Measurements from ENCODE around the gene ACVRL1. TPM values are rescaled to one million over a fixed set of nuclear protein-coding genes. Genes with fewer than 3 reads are reported as not detected.

Gene ACVRL1
- total RNA-seq (2014; rRNA removed; shearing (Covaris generic)): 0.07 and 0.33 TPM in 2 replicates

DNA sequence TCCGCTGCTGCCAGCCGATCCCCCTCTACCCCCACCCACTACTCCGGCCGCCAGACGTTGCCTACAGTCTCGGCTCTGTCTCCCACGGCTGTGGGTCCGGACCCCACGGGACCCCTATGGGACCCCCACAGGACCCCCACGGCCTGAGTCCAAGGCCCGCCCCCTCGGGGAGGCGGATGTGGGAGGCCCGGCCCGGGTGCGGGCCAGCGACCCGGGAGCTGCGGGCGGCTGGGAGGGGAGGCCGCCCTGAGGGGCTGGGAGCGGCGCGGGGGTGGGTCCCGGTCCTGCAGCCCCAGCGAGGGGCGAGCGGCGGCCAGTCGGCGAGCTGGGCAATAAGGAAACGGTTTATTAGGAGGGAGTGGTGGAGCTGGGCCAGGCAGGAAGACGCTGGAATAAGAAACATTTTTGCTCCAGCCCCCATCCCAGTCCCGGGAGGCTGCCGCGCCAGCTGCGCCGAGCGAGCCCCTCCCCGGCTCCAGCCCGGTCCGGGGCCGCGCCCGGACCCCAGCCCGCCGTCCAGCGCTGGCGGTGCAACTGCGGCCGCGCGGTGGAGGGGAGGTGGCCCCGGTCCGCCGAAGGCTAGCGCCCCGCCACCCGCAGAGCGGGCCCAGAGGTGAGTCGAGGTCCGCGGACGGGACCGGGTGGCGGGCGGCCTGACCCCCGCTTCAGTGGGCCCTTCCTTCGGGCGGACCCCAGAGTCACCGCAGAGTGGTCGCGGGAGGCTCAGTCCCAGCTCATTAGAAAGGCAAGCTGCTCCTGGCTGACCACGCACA, at the start of gene ACVRL1:
Gene ACVRL1, plus strand, starts transcription at position 422 of the 773 bp plus-strand sequence. CDS start 4,971 bp downstream, outside the sequence.
- peak; percentile 85 for DNase-seq
- Histone ChIP-seq H3K36me3 (replicated peaks; ENCODE audit: control insufficient read depth, insufficient read depth, low read length) (no peaks in the 10 kb centered on the region), H3K4me3 (ENCODE audit: insufficient read depth, low read depth, low read length) (peak within 1 kb of the TSS; percentile 33; the same call in 1 of the 2 replicates), H3K27me3 (ENCODE audit: control insufficient read depth, insufficient read depth, low read length) (peaks cover 13% of the 10 kb centered on the region; the same call in 1 of the 2 replicates)

DNA sequence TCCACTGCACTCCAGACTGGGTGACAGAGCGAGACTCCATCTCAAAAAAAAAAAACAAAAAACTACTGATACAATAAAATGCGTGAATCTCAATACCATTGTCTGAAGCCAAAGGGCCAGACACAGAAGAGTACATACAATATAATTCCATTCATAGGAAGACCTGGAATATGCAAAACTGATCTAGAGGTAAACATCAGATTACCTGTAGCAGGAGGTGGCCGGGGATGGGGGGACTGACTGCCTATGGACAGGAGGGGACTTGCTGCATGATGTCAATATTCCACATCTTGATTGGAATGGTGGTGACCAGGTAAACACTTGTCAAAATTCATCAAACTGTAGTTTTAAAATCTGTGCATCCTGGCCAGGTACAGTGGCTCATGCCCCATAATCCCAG, 46.3 kb upstream of the ACVRL1 start:
- DNase-seq: no peak
- Histone ChIP-seq H3K4me3 (ENCODE audit: insufficient read depth, low read depth, low read length) (no peak overlapping the region), H3K36me3 (replicated peaks; ENCODE audit: control insufficient read depth, insufficient read depth, low read length) (no peaks in the 10 kb centered on the region), H3K27me3 (ENCODE audit: control insufficient read depth, insufficient read depth, low read length) (peaks cover 14% of the 10 kb centered on the region)

DNA sequence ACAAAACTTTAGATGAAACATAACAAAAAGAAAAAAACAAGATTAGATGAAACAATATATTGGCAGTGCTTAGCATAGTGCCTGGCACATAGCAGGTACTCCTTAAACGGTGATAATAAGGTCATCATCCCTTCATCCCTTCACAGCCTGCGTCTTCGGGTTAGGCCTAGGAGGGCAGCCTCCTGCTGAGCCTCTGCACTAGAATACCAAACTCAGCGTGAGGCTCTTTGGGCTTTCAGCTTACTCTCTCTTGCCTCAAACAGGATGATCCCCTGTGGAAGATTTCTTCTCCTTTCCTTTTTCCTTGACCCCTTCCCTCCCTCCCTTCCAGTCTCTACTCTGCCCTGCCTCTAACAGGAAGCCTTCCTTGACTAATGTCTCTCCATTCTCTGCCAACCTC, 44.4 kb upstream of the ACVRL1 start:
- DNase-seq: peak; percentile 75
- Histone ChIP-seq H3K36me3 (replicated peaks; ENCODE audit: control insufficient read depth, insufficient read depth, low read length) (no peaks in the 10 kb centered on the region), H3K4me3 (ENCODE audit: insufficient read depth, low read depth, low read length) (peak overlapping the region; percentile 56; the same call in 1 of the 2 replicates), H3K27me3 (ENCODE audit: control insufficient read depth, insufficient read depth, low read length) (peaks cover 24% of the 10 kb centered on the region)

DNA sequence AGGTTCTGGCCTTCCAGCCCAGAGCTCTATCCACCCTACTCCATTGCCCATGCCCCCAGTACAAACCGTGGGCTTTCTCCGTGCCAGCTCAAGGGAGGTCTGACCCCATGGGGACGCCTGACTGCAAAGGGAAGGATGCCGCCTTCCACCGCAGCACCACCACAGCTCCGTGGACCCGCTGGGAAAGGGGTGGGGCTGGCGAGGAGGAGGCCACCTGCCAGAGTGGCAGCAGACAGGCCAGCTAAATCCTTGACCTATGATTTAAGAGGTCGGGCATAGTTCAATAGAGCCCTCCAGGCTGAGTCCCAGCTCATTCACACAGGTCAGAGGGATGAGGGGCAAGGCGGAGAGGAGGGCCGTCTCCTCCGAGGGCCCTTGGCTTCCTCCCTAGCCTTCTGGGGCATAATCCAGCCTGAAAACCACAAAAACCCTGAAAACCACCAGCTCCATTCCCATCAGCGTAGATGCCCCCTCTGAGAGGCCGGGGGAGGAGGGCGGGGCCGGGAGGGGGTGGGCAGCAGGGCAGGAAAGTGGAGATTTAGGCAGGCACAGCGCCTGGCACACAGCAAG, 43.9 kb upstream of the ACVRL1 start:
- H3K27me3 ChIP-seq (ENCODE audit: control insufficient read depth, insufficient read depth, low read length): peaks cover 29% of the 10 kb centered on the region
- DNase-seq: no peak
- H3K36me3 ChIP-seq (replicated peaks; ENCODE audit: control insufficient read depth, insufficient read depth, low read length): no peaks in the 10 kb centered on the region
- H3K4me3 ChIP-seq (ENCODE audit: insufficient read depth, low read depth, low read length): peak overlapping the region; percentile 56

DNA sequence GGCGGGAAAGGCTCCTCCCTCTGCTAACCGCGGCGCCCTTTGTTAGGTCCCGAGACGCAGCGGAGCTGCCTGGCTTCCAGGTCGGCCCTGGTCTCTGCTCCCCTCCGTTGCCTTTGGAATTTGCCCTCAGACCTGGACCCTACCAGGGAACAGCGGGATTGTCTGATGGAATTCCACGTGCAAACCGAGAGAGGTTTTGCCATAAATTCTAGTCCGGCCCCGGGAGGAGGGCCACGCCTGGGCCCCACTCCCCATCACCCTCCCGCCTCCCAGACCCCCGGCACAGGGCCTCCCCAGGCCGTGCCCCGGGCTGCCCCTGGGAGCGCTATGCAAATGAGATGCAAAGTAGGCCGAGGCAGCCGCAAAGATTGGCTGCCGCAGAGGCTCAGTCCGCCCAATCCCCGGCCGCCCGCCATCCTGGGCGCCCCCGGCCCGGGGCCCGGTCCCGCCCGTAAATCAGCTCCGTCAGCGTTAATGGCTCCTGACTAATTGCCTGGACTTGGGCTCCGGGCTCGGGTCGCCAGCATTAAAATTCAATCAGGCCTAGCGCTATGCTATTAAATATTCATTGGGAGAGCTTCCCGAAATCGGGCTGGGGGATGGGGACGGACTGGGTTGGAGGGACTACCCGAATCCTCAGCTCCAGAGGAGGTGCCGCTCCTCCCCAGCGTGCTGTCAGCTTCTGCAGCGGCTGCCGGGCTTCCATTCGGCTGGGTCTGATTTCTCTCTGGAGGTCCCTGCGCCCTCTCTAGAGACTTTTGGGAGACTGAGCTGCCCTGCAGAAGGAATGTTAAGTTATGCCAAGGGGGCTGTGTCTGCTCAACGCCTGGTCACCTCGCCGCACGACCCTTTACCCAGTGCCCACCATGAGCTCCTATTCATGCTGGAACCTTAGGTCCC, 43.1 kb upstream of the ACVRL1 start:
- Histone ChIP-seq H3K4me3 (ENCODE audit: insufficient read depth, low read depth, low read length) (peak overlapping the region; percentile 56), H3K36me3 (replicated peaks; ENCODE audit: control insufficient read depth, insufficient read depth, low read length) (no peaks in the 10 kb centered on the region), H3K27me3 (ENCODE audit: control insufficient read depth, insufficient read depth, low read length) (peaks cover 35% of the 10 kb centered on the region)
- DNase-seq: peak; percentile 97

DNA sequence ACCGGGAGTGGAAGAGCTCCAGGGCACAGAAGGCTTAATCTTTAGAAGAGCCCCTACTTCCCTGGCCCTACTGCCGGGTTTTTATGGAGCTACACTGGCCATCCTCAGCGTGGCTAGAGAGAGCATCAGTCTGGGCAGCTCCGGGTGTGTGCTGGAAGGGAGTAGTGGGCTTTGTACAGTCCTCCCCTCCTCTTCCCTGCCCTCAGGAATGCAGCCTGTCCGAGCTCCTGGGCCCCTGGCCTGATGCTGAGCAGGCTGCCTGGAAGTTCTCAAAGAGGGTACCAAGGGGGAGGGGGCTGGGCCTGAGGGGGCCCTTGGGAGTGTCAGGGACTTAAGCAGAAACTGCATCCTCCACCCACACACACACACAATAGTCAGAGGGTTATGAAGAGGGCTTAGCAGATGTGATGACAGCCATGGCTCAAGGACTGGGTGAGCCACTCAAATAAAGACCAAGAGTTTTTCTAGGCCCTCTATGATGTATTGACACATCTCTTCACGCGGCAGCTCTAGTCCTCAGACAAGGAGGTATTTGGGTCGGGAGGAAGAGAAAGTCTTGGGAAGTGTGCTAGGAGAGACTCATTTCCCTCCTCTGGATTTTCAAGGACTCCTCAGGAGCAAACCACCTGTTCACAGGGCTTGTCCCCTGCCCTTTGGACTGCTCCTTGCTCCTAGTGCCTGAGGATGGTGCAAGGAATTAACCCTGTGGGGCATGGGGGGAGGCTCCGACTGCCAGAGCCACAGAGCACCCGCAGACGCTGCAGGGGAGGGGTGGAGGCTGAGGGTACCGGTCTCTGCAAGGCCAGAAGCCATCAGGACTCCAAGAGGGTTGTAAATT, 42.3 kb upstream of the ACVRL1 start:
- H3K27me3 ChIP-seq (ENCODE audit: control insufficient read depth, insufficient read depth, low read length): peaks cover 43% of the 10 kb centered on the region
- H3K4me3 ChIP-seq (ENCODE audit: insufficient read depth, low read depth, low read length): peak overlapping the region; percentile 56
- H3K36me3 ChIP-seq (replicated peaks; ENCODE audit: control insufficient read depth, insufficient read depth, low read length): no peaks in the 10 kb centered on the region
- DNase-seq: peak; percentile 73

DNA sequence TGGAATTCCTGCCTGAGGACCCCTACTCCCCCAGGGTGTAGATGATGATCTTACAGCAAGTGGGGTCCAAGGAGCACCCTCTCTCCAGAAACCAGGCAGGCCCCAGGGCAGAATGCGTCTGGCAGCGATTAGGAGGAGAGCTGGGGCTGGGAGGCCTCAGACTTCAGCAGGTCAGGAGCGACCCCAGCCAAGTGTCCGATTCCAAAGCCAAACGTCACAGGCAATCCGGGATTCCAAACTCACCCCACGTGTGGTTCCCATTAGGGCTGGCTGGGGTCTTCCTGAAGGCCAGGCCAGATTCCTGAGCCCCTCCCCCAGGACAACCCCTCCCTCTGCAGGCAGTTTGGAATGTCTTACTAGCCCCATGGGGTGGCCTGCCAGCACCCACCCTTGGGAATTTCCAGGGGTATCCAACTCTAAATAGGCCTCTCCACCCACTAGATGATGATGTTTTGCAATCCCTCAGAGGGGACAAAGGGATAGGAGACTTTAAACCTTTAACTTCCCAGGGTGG, 41.5 kb upstream of the ACVRL1 start:
- DNase-seq: peak; percentile 71
- Histone ChIP-seq H3K4me3 (ENCODE audit: insufficient read depth, low read depth, low read length) (no peak overlapping the region), H3K27me3 (ENCODE audit: control insufficient read depth, insufficient read depth, low read length) (peaks cover 50% of the 10 kb centered on the region)

DNA sequence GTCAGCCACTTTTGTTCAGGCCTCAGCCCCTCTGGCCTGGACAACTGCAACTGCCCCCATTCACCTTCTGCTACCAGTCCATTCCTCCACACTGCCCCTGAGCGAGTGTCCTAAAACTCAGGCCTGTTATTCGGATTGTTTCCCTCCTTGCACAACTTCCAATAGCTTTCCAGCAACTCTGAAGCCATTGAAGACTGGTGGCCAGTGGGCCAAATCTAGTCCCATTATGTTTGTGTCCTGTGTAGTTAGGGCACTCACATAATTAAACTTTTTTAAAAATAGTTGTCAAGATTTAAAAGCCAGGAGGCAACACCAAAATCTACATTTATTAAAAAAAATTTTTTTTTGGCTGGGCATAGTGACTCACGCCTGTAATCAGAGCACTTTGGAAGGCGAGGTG, 41.0 kb upstream of the ACVRL1 start:
- H3K4me3 ChIP-seq (ENCODE audit: insufficient read depth, low read depth, low read length): no peak overlapping the region
- H3K36me3 ChIP-seq (replicated peaks; ENCODE audit: control insufficient read depth, insufficient read depth, low read length): no peaks in the 10 kb centered on the region
- peaks cover 54% of the 10 kb centered on the region for H3K27me3 ChIP-seq (ENCODE audit: control insufficient read depth, insufficient read depth, low read length)
- DNase-seq: no peak

More for the DNA sequence above, 41.5 kb upstream of the ACVRL1 start:
- no peaks in the 10 kb centered on the region for H3K36me3 ChIP-seq (replicated peaks; ENCODE audit: control insufficient read depth, insufficient read depth, low read length)

DNA sequence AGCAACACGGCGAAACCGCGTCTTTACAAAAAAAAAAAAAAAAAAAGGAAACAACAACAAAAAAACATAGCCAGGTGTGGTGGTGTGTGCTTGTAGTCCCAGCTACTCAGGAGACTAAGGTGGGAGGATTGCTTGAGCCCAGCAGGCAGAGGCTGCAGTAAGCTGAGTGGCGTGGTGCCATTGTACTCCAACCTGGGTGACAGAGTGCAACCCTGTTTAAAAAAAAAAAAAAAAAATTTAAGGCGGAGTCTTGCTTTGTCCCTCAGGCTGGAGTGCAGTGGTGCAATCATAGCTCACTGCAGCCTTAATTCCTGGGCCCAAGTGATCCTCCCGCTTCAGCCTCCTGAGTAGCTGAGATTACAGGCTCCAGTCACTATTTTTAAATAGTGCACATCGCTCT, 40.5 kb upstream of the ACVRL1 start:
- Histone ChIP-seq H3K36me3 (replicated peaks; ENCODE audit: control insufficient read depth, insufficient read depth, low read length) (no peaks in the 10 kb centered on the region), H3K4me3 (ENCODE audit: insufficient read depth, low read depth, low read length) (no peak overlapping the region), H3K27me3 (ENCODE audit: control insufficient read depth, insufficient read depth, low read length) (peaks cover 56% of the 10 kb centered on the region)
- no peak for DNase-seq

DNA sequence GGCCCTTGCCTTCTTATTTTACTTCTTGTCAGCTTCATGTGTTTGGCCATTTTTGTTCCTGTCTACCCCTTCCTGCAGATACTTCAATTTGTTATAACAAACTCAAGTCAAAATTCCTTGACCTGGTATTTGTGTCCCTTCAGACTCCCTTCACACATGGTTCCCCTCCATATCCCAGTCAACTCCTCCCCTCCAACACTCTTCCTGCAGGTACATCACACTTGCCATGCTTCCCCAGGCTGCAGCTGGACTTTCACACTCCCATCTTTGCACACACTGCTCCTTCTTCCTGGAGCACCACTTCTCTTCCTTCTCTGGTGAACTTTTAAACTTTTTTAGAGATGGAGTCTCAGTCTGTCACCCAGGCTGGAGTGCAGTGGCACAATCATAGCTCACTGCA, 39.9 kb upstream of the ACVRL1 start:
- Histone ChIP-seq H3K27me3 (ENCODE audit: control insufficient read depth, insufficient read depth, low read length) (peaks cover 53% of the 10 kb centered on the region), H3K4me3 (ENCODE audit: insufficient read depth, low read depth, low read length) (no peak overlapping the region), H3K36me3 (replicated peaks; ENCODE audit: control insufficient read depth, insufficient read depth, low read length) (no peaks in the 10 kb centered on the region)
- no peak for DNase-seq

DNA sequence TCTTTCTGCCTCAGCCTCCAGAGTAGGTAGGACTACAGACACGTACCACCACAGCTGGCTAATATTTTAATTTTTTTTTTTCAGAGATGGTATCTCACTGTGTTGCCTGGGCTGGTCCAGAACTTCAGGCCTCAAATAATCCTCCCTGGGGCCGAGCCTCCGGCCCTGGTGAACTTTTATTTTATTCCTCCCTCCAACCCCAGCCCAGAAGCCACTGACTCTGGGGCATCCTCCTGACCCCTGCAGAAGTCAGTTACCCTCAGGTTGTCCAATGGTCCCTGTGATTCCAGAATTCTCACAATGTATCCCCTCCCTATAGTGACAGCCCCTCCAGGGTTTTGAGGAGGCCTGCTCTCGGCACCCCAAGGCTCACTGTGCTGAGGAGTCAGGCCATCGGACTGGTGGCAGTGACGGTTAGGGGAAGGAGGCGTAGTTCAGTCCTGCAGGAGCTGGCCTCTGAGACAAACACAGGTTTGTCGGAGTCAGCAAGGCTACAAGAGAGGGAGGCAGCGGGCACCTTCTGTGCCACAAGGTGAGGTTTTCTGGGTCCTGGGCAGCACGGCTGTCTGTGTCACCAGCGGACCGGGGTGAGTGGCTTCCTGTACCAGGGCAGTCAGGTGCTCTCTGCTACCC, 39.4 kb upstream of the ACVRL1 start:
- Histone ChIP-seq H3K4me3 (ENCODE audit: insufficient read depth, low read depth, low read length) (no peak overlapping the region), H3K36me3 (replicated peaks; ENCODE audit: control insufficient read depth, insufficient read depth, low read length) (no peaks in the 10 kb centered on the region), H3K27me3 (ENCODE audit: control insufficient read depth, insufficient read depth, low read length) (peaks cover 53% of the 10 kb centered on the region)
- DNase-seq: no peak

DNA sequence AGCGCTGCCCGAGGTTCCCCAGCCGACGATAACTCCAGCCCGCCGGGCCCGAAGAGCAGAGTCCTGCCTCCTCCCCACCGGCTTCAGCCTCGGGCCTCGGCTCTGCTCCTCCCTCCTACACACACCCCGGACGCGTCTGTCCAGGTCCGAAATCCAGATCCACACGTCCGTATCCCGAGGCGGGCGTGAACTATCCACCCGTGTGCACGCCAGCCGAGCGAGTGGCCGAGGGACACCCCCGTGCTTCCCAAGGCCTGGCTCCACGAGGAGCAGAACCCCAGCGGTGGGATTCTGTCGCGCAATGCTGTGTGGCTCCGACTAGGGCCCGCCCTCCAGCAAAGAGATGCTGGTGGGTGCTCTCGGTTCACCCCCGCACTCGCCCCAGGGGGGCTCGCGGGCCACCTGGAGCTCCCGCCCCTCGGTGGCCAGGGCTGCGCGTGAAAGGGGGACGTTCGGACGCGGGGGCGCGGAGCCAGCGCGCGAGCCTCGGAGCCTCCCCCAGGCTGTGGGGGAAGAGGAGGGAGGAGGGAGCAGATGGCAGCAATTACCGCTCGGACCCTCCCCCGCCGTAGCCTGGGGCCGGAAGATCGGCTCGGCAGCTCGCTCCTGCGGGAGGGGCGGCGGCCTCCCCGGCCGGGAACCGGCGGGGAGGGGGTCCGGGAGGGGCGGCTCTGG, 38.3 kb upstream of the ACVRL1 start:
- Histone ChIP-seq H3K27me3 (ENCODE audit: control insufficient read depth, insufficient read depth, low read length) (peaks cover 53% of the 10 kb centered on the region), H3K4me3 (ENCODE audit: insufficient read depth, low read depth, low read length) (peak overlapping the region; percentile 75), H3K36me3 (replicated peaks; ENCODE audit: control insufficient read depth, insufficient read depth, low read length) (no peaks in the 10 kb centered on the region)
- DNase-seq: peak; percentile 88

DNA sequence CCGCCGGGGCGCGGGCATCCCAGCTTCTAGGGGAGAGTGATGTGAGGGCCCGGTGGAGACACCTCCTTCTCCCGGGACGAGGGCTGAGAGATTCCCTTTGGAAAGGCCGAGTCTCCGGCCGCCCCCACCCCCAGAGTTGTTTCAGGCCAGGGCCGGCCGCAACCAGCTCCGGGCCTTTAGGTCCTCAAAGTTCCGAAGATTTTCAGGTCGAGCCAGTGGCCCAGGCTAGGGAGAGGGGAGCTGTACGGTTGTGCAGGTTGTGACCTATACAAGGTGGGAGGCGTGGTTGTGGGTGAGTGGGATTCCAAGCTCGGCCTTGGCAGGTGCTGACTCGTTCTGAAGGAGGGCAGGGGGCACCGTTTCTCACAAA, 37.8 kb upstream of the ACVRL1 start:
- DNase-seq: no peak
- peak overlapping the region; percentile 75 for H3K4me3 ChIP-seq (ENCODE audit: insufficient read depth, low read depth, low read length)
- peaks cover 53% of the 10 kb centered on the region for H3K27me3 ChIP-seq (ENCODE audit: control insufficient read depth, insufficient read depth, low read length)
- H3K36me3 ChIP-seq (replicated peaks; ENCODE audit: control insufficient read depth, insufficient read depth, low read length): no peaks in the 10 kb centered on the region
